Heart left ventricle (tissue), 13 donors: ENCODE measurements around the gene GOLGA6C.
"Not testable (repeated sequence)": the region's sequence is repeated elsewhere in the genome, so short reads cannot be mapped to it uniquely, and the experiment has no call there.

ENCODE experiments used
- POLR2A ChIP-seq, 2 donors: fragments of 450-650 bp; IDR thresholded peaks; one replicate each; pipeline ENCODE4 v1.6.1; 2017; ENCODE audit warnings: antibody characterized with exemption in 2 of 2, mild to moderate bottlenecking in 2 of 2, moderate library complexity in 2 of 2
- TF ChIP-seq, protein P1 (sequence below), 12 donors: fragments of 200-600 bp; sonication (generic) in 4 of 12; IDR thresholded peaks; one replicate each; pipeline versions ENCODE4 v1.5.0 to v1.8.0; 2018 to 2022; ENCODE audit warnings: antibody characterized with exemption in 12 of 12, mild to moderate bottlenecking in 5 of 12
- donor health status: ischemic (EF 13 %, LVEDD 7.1; RV severe dilation, severe dysfunction).
- donor health status: DM: no; HTN: yes; CAD: no.
- donor health status: DM: no; HTN: no; CAD: no.
- donor health status: ischemic (EF 25% LVEDD 6.9; RV normal size, moderate dysfunction).
- donor health status: ischemic (EF 25% LVEDD 5.7; RV mildly dilated, moderate dysfunction).
- donor health status: ischemic (EF 35%, LVEDD 5.7; RV mildly dilated, moderate dysfunction).
- donor health status: nonischemic (EF 11% LVEDD 7.7; RV severe dilation, severe dysfunction).
- donor health status: DM: yes; HTN: yes; CAD: no.
- donor health status: PGD.
- donor health status: ischemic (EF 29% LVEDD 5.4; RV normal size, mild dysfunction).
- donor health status: nonischemic (EF 23%, LVEDD 6.1; RV moderate dilation, normal function).

GRCh38 chr15:75274509-75275107 lies 16.5 kb downstream of the GOLGA6C start:
- TF ChIP-seq, protein P1, sequence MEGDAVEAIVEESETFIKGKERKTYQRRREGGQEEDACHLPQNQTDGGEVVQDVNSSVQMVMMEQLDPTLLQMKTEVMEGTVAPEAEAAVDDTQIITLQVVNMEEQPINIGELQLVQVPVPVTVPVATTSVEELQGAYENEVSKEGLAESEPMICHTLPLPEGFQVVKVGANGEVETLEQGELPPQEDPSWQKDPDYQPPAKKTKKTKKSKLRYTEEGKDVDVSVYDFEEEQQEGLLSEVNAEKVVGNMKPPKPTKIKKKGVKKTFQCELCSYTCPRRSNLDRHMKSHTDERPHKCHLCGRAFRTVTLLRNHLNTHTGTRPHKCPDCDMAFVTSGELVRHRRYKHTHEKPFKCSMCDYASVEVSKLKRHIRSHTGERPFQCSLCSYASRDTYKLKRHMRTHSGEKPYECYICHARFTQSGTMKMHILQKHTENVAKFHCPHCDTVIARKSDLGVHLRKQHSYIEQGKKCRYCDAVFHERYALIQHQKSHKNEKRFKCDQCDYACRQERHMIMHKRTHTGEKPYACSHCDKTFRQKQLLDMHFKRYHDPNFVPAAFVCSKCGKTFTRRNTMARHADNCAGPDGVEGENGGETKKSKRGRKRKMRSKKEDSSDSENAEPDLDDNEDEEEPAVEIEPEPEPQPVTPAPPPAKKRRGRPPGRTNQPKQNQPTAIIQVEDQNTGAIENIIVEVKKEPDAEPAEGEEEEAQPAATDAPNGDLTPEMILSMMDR (IDR thresholded peaks at IDR 0.05), result peak; percentile 46 to 74 (median 66)
- TF ChIP-seq POLR2A (IDR thresholded peaks at IDR 0.05), result not testable (repeated sequence)
